ENCODE results near the gene TTBK2.

Gene TTBK2

GRCh38 chr15:42800731-42801474, 119.7 kb downstream of the TTBK2 start:
- Histone ChIP-seq H3K36me3 (ENCODE audit: control insufficient read depth, insufficient read depth, low read length) (no peaks in the 10 kb centered on the region), H3K4me3 (replicated peaks; ENCODE audit: low read depth, low read length) (no peak overlapping the region), H3K27me3 (replicated peaks; ENCODE audit: control insufficient read depth, insufficient read depth, low read length) (no peaks in the 10 kb centered on the region)
- no peak for DNase-seq (ENCODE audit: extremely low read depth, insufficient read length)
- TF ChIP-seq CTCF (IDR thresholded peaks at IDR 0.05; ENCODE audit: insufficient read depth, low read length, poor library complexity, severe bottlenecking), result peak; percentile 35

- no peak for DNase-seq (ENCODE audit: extremely low read depth, insufficient read length)
- H3K27me3 ChIP-seq (replicated peaks; ENCODE audit: control insufficient read depth, insufficient read depth, low read length), result no peaks in the 10 kb centered on the region
- TF ChIP-seq CTCF (IDR thresholded peaks at IDR 0.05; ENCODE audit: insufficient read depth, low read length, poor library complexity, severe bottlenecking), result no peak
- no peaks in the 10 kb centered on the region for H3K36me3 ChIP-seq (ENCODE audit: control insufficient read depth, insufficient read depth, low read length)
- no peak overlapping the region for H3K4me3 ChIP-seq (replicated peaks; ENCODE audit: low read depth, low read length)
These were observed 121.8 kb downstream of the TTBK2 start for GRCh38 chr15:42798802-42799201.

GRCh38 chr15:42796955-42797782, 123.4 kb downstream of the TTBK2 start:
- Histone ChIP-seq H3K4me3 (replicated peaks; ENCODE audit: low read depth, low read length) (no peak overlapping the region), H3K27me3 (replicated peaks; ENCODE audit: control insufficient read depth, insufficient read depth, low read length) (no peaks in the 10 kb centered on the region), H3K36me3 (ENCODE audit: control insufficient read depth, insufficient read depth, low read length) (no peaks in the 10 kb centered on the region)
- no peak for DNase-seq (ENCODE audit: extremely low read depth, insufficient read length)
- TF ChIP-seq CTCF (IDR thresholded peaks at IDR 0.05; ENCODE audit: insufficient read depth, low read length, poor library complexity, severe bottlenecking), result no peak

- no peak overlapping the region for H3K4me3 ChIP-seq (replicated peaks; ENCODE audit: low read depth, low read length)
- DNase-seq (ENCODE audit: extremely low read depth, insufficient read length), result no peak
- H3K36me3 ChIP-seq (ENCODE audit: control insufficient read depth, insufficient read depth, low read length), result no peaks in the 10 kb centered on the region
- TF ChIP-seq CTCF (IDR thresholded peaks at IDR 0.05; ENCODE audit: insufficient read depth, low read length, poor library complexity, severe bottlenecking), result no peak
- no peaks in the 10 kb centered on the region for H3K27me3 ChIP-seq (replicated peaks; ENCODE audit: control insufficient read depth, insufficient read depth, low read length)
These were observed 131.9 kb downstream of the TTBK2 start for GRCh38 chr15:42788725-42789124.

GRCh38 chr15:42786978-42787377, 133.6 kb downstream of the TTBK2 start:
- DNase-seq (ENCODE audit: extremely low read depth, insufficient read length), result no peak
- TF ChIP-seq CTCF (IDR thresholded peaks at IDR 0.05; ENCODE audit: insufficient read depth, low read length, poor library complexity, severe bottlenecking), result no peak
- H3K4me3 ChIP-seq (replicated peaks; ENCODE audit: low read depth, low read length), result no peak overlapping the region
- H3K27me3 ChIP-seq (replicated peaks; ENCODE audit: control insufficient read depth, insufficient read depth, low read length), result no peaks in the 10 kb centered on the region
- H3K36me3 ChIP-seq (ENCODE audit: control insufficient read depth, insufficient read depth, low read length), result no peaks in the 10 kb centered on the region
